GM12875 (cell line): ENCODE measurements around the gene ST8SIA3.

ENCODE experiments used
- H3K4me3 ChIP-seq: one replicate; pipeline ENCODE4 v1.5.1; 2011; ENCODE audit warnings: low read depth, low read length, control low read depth
- CTCF ChIP-seq: IDR thresholded peaks from 2 replicates; pipeline ENCODE4 v1.5.1; 2011; ENCODE audit warnings: low read depth, mild to moderate bottlenecking, control low read depth, inconsistent platforms, low read length, moderate library complexity, borderline replicate concordance; ENCODE audit not compliant: insufficient read depth

ST8SIA3 gene

GRCh38 chr18:57352271-57352701, at the start of gene ST8SIA3:
TSS of gene ST8SIA3 (plus strand) at chr18:57352557. CDS start at chr18:57352847, 290 bp downstream.
- H3K4me3 ChIP-seq: no peak within 1 kb of the TSS
- no peak for TF ChIP-seq CTCF

GRCh38 chr18:57311472-57311871, 40.9 kb upstream of the ST8SIA3 start:
- no peak for TF ChIP-seq CTCF
- no peak overlapping the region for H3K4me3 ChIP-seq

- H3K4me3 ChIP-seq: no peak overlapping the region
- no peak for TF ChIP-seq CTCF
Measured at GRCh38 chr18:57312346-57313144, 39.8 kb upstream of the ST8SIA3 start.

GRCh38 chr18:57320603-57321002, 31.8 kb upstream of the ST8SIA3 start:
- no peak overlapping the region for H3K4me3 ChIP-seq
- no peak for TF ChIP-seq CTCF

- TF ChIP-seq CTCF: no peak
- H3K4me3 ChIP-seq: no peak overlapping the region
Measured at GRCh38 chr18:57325491-57326166, 26.7 kb upstream of the ST8SIA3 start.

GRCh38 chr18:57326718-57327323, 25.5 kb upstream of the ST8SIA3 start:
- TF ChIP-seq CTCF: no peak
- no peak overlapping the region for H3K4me3 ChIP-seq
